DMS 273 (cell line): Measurements from ENCODE around the gene RETN.

Source experiments
- DNase-seq: peaks from one replicate; lab custom pipeline; 2025; ENCODE audit not compliant: unreplicated experiment; lab: John Stamatoyannopoulos, UW

RETN gene, protein sequence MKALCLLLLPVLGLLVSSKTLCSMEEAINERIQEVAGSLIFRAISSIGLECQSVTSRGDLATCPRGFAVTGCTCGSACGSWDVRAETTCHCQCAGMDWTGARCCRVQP

DNA sequence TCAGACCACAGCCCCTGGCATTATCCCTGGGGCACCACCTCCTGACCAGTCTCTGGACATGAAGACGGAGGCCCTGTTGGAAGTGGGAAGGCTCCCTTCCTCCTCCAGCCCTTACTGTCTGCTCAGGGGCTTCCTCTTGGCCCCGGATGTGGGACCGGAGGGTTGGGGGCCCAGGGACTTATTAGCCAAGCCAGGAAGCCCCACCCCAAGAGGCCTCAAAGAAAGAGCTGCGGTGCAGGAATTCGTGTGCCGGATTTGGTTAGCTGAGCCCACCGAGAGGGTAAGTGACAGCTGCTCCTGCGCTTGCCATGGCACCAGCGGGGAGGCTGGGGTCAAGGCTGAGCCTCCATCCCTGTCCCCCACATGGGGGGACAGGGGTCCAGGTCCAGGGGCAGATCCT lies at the start of gene RETN:
RETN (plus strand) TSS at position 208 of the 400 bp plus-strand sequence. CDS start 278 bp downstream, outside the sequence.
- DNase-seq = no peak

DNA sequence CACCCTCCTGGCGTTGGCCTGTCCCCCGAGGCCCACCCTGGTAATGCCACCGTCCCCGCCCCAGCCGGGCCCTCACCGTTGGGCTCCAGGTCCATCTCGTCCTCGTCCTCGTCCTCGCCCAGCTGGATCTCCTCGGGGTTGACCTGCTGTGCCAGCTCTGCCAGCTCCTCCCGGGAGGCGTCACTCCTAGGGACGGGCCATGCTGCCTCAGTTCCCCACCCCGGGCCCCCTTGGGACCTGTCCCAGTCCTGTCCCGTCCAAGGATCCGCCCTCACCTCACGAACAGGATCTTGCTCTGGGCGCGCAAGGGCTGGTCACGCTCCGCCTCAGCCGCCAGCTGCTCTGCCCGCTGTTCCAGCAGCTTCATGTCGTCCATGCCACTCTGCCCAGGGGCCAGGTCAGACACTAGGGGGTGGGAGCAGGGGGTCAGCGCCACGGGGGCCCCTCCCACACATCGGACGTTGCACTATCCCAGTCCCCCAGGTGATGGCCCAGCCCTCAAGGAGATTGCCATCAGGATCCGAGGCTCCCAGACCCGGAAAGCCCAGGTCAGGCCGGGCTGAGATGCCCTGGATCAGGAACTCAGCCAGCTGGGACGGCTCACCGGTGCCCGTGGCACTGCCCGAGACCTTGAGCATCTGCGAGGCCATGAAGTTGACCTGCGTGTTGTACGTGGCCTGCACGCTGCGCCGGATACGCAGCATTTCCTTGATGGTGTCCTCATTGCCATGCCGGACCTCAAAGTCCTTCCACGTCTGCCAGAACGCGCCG lies 49.0 kb upstream of the RETN start:
- no peak for DNase-seq

DNA sequence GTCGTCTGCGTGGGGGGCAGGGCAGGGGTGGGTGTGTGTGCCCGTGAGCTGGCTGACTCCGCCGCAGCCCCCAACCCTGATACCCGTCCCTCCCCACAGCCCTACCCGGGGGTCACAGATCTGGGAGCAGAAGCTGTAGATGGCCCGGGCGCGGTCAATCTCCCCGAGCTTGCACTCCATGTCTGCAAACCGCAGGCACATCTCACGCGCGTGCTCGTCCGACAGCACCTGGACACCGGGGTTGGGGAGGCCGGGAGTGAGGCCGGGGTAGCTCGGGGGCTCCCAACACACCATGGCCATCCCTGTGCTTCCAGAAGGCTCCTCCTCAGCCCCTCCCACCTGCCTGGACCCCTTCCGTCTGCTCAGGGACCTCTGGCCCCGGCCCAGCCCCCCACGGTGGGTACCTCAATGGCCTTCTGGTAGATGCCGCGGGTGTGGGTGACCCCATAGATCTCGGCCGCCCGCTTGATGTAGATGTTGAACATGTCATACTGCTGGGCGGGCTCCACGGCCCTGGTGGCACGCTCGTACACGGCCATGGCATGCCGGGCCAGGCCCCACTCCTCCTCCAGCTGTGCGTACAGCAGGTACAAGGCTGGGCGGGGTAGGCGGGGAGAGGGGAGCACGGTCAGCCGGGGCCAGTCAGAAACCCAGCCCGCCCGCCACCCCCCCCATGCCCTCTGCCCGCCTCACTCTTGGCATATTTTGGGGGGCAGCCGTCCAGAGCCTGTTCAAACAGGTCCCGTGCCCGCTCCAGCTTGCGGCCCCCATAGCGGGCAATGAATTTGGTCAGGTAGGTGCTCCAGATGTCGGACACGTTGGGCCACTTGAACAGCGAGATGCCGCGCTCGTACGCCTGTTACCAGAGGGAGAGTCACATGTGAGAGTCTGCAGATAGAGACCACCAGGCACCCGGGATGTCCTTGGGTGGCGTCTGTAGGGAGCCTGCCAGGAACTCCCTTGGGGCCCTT lies 48.1 kb upstream of the RETN start:
- no peak for DNase-seq

DNA sequence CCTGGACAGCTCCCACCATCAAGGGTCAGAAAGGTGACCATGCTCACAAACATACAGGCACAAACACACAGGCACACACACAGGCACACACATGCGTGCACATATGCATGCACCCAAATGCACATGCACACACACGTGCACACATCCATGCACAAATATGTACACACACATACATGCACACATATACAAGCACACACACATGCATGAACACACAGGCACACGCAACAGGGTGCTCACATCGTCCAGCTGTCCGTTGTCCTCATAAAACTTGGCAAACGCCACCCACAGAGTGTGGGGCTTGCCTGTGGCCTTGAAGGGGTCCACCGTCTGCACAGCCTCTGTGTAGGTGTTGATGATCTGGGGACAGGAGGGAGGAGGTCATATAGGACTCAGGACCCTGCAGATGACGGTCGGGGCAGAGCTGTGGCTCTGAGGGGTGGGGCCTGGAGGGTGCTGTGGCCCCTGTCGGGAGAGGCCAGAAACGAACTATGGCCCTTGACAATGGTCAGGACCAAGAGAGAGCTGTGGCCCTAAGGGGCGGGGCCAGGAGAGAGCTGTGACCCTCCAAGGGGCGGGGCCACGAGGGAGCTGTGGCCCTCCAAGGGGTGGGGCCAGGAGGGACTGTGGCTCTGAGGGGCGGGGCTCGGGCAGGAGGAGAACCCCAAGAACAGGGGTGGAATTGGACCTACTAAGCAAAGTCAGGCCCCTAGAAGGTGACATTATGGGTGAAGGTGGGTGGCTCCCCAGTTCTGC lies 45.7 kb upstream of the RETN start:
- peak; percentile 25 for DNase-seq

DNA sequence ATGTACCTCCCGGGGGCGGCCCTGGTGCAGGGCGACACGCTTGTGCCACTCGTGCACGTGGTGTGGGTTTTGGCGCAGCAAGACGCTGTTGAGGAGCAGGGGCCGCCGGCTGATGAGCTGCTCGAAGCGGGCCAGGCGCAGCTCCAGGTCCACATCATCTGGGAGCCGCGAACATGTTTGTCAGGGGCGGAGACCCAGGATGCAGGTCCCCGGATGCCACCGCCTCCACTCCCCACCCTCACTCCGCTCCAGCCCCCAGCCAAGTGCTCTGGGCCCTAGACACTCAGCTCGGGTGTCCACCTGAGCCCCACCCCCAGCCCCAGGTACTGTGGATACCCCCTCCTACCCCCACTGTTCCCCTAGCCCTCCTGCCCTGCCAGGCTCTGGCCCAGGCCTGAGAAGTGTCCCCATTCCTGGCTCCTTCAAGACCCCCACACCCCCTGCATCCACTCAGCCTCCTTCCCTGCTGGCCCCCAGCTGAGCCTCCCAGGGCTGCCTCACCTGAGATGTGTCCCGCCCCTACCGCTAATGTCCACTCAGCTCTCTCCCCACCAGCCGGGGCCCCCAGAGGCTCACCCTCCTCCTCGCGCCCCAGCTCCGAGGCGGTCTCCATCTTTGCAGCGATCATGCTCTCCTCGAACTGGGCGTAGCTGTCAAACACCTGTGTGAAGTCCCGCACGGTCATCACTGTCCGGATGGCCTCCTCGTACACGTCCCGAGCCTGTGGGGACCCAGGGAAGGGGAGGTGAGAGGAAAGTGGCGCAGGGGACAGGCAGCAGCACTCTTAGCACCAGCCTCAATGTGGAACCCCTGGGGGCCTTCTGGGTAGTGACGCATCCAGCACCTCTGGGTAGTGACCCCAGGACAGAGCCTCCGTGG lies 44.9 kb upstream of the RETN start:
- no peak for DNase-seq

DNA sequence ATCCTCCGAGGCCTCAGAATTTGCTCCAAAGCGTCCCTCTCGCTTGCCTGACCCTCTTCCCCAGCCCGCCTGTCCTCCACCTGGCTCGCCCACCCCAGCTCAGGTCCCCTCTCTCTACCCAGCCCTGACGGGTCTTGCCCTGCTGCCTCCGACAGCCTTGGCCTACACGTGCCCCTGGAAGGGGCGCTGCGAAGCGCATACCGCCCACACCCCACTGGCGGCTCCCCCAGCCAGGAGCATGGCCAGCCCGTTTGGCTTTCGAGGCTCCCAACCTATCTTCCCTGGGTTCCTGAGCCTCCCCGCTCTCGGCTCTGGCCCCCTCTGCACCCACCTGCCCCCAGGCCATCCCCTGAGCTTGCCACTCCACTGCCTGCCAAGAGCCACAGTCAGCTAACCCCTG lies 44.0 kb upstream of the RETN start:
- no peak for DNase-seq

DNA sequence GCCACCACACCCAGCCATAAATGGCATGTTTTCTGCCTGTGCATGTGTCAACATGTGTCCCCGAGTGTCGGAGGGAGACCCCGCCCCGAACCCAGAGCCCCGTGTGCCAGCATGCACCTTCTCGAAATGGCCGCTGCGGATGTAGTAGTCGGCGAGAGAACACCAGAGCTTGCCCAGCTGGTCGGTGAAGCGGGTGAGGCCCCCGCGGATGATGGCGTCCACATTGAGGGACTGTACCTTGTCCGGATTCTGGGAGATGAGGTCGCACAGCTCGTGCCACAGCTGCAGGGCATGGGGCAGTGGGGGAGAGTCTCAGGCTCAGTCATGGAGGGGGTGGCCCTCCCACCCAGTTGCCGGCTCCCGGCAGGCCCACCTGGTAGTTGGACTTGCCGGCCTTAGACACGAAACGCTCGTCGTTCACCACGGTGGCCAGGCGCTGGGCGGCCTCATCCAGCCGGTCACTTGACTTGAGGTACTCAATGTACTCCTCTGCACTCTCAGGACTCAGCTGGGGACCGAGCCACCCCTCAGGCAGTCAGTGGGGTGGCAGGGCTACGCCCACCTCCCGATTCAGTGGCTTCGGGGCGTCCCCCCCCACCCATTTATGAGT lies 43.0 kb upstream of the RETN start:
- DNase-seq = no peak

DNA sequence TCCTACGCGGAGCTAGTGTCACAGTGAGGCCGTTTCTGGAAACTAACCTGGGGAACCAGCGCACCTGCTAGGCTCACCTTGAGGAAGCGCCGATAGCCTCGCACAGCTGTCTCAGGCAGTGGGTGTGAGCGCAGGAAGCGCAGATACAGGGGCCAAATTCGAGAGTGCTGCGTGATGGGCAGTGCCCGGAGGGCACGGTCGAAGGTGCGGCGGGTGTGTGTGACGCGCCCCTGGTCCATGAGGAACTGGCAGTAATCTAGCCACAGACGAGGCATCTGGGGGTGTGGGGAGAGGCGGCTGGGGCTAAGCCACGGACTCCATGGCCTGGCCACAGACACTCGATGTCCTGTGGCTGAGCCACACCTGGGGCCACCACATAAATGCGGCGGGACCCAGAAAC lies 41.7 kb upstream of the RETN start:
- no peak for DNase-seq

DNA sequence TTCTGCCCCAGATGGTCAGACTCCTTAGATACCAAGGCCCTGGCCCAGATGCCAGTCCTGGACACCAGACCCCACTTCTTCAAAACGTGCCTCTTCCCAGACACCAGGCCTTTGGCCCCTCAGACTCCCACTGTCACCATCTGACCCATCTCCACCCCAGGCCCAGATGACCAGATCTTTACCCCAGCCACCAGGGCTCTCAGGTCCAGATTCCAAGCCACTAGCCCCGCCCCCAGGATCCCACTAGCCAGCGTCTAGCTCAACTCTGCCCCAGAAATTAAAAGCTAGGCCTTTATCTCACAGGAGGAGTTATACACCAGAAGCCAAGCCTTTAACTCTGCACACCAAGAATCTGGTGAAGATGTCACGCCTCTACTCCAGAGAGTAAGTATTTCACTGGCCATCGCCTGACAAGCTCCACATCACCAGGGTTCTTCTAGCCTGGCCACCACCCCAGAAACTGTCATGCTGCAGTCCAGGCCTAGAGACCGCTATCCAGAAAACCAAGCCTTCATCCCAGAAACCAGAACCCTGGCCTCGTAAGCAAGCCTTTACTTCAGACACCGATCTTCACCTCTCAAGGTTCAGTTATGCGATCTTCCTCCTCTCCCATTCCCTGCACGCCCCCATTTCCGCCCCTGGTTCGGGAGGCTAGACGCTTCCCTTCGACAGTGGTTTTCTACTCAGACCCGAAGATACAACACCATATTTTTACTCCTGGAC lies 40.1 kb upstream of the RETN start:
- no peak for DNase-seq

DNA sequence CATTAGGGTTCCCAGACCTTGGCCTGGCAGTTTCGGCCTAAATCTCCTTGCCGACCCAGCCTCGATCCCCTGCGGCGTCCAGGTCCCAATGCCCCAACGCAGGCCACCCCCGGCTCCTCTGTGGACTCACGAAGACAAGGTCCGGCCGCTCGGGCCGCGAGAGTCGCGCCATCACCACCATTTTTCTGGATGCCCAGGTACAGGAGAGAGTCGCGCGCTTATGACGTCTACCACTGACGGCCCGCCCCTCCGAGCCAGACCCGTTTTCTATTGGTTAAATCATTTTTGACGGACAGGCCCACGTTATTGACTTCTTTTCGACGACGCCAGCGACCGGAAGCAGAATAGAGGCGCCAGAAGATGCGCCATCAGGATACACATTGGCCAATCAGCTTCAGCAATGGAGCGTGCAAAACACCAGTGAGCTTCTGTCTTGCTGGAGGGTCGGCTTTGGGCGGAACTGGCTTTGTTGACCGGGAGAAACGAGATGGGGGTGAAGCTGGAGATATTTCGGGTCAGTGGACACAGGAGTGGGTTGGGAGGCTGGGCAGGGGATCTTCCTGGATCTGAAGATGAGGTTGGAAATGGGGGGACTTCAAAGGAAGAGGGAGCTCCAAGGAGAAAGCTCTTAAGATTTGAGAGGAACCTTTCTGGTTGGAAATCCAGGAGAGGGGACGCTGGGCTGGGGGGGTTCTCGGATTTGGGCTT lies 39.3 kb upstream of the RETN start, which contains the start of the genes PET100 and XAB2:
PET100 (plus strand) TSS at position 447 of the 708 bp plus-strand sequence; CDS start at position 488, 41 bp downstream.
XAB2 (minus strand) TSS at position 199 of the 708 bp plus-strand sequence; CDS start at position 181, 18 bp downstream.
- peak; percentile 99 for DNase-seq

DNA sequence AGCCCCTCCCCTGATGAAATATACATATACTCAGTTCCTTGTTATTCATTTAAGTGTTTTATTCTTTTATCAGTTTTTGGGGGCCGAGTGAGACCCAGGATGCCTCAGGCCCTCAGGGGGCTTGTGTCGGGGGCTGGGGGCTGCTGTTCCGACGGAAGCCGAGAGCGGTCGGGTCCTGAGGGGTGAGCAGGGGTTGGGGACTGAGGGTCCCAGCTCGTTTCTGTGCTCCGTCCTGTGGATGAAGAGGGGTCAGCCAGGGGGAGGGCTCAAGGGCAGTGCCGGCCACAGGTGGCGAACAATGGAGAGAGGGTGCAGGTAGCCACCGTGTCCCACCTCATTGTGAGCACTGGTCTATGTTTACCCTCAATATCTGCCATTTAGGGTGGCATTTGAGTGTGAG lies 37.3 kb upstream of the RETN start:
- DNase-seq = no peak

DNA sequence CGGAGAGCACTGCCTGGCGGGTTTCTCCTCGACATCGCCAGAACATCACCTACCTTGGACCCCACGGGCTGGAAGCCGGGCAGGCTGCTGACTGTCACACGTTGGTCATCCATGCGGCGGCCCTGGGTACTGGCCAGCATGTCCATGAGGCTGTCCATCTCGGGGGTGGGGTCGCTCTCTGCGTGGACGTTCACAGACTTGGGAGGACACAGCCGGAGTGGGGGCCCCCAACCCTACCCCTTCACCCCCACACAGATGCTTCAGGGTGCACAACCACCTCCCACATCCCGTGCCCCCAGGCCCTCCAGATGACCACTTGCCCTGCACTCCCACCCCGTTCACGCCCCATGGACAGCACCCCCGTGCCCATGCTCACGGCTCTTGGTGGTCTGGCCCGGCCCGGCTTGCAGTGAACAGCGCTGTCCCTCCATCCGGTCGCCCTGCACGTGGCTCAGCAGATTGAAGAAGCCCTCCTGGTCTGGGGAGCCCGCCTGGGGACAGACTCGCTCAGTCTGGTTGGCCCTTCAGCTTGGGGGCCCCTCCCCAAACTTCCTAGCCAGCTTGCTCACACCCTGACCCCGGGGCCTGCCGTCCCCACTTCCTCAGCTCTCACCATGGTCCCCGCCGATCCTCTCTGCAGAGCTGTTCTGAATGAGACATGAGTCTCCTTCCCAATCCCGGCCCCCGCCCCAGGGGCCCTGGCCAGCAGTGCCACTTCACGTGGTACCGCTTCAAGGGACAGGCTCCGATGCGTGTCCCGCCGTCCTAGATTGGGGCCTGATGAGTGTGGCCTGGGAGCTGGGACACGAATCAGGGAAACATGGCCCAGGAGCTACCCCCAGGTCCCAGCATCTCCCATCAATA lies 36.3 kb upstream of the RETN start:
- no peak for DNase-seq

DNA sequence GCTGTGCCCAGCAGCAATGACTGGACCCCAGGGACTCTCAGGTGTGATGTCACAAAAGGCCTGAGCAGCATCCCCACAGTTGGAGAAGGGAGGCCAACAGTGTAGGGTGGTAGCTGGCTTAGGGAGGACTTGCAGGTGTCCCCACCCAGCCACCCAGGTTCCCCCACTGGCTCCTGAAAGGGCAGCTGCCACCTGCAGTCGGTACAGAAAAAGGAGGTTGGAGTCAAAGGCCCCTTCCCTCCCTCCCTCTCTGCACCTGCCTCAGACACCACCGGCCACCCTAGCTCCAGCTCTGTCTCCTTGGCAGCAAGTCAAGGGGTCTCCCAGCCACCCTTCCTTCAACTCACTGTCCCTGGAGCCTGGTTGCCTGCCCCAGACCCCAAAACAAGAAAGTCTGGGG lies 35.2 kb upstream of the RETN start, which contains the start of gene PCP2:
PCP2 (minus strand) TSS at position 22 of the 400 bp plus-strand sequence. CDS start 262 bp downstream, outside the sequence.
- no peak for DNase-seq

DNA sequence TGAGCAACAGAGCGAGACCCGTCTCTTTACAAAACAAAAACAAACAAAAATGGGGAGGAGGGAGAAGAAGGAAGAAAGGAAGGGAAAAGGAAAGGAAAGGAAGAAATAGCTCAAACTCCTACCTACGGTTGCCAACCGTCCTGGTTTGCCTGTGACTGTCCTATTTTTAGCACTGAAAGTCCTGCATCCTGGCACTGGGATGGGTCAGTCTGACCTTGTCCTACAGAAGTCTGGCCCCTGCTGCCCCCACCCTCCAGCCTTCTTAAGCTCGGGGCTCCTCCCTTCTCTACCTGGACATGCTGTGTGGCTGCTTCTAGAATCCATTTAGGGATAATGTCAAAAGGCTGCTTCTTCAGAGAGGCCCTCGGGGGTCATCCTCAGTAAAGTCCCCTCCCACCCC lies 33.2 kb upstream of the RETN start:
- DNase-seq = no peak

DNA sequence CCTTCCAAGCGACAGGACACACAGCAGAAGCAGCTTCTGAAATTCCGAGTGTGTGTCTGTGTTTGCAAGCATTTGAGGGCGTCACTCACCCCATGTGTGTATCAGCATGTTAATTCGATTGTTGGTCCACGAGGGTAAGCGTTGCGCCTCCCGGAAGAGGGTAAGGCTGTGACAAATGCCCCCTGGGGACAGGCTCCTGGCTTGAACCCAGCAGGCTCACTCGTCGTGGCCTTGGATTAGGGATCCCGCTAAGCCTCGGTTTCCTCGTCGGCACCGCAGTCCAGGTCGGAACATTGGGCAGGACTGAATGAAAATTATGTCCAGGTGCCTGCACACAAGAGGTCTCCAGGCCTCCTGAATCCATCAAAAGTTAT lies 32.5 kb upstream of the RETN start:
- no peak for DNase-seq

DNA sequence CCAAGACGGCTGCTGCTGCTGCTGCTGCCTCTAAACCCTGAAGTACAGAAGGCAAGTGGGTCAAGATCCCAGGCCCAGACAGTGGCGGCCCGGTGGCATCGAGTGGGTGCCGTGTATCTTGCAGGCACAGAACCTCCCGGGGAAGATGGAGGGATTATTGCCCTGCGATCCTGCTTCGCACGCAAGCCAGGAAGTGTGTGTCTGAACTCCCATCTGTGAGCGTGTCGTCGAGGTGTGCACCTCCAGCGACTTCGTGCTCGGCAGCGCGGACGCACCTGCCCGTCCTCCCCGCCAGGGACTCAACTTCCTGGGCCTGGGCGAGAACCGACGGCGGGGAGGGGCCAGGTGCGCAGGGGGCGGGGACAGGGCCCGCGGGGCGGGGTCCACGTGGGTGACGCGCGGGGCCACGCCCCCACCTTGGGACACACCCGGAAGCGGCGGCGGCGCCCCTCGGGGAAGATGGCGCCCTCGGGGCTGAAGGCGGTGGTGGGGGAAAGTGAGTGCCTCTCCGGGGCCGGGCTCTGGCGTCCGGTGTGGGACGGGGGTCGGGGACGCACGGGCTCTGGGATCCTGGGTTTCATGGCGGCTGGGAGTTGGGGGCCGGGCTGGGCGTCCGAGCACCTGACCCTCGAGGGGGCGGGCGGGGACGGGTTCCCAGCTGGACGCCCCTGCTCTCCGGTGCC lies 32.0 kb upstream of the RETN start, which contains the start of gene STXBP2:
STXBP2 (plus strand) TSS at position 420 of the 683 bp plus-strand sequence; CDS start at position 460, 40 bp downstream.
- peak; percentile 56 for DNase-seq
